ENCODE data around the gene QKI. TPM values are rescaled to one million over a fixed set of nuclear protein-coding genes. Genes with fewer than 3 reads are reported as not detected.

Gene QKI
- total and polyA plus RNA-seq, 2 of the 8 experiments (the other 6 are each of a cell fraction or from before 2014, with no cell fraction given): 181 to 183 TPM

DNA sequence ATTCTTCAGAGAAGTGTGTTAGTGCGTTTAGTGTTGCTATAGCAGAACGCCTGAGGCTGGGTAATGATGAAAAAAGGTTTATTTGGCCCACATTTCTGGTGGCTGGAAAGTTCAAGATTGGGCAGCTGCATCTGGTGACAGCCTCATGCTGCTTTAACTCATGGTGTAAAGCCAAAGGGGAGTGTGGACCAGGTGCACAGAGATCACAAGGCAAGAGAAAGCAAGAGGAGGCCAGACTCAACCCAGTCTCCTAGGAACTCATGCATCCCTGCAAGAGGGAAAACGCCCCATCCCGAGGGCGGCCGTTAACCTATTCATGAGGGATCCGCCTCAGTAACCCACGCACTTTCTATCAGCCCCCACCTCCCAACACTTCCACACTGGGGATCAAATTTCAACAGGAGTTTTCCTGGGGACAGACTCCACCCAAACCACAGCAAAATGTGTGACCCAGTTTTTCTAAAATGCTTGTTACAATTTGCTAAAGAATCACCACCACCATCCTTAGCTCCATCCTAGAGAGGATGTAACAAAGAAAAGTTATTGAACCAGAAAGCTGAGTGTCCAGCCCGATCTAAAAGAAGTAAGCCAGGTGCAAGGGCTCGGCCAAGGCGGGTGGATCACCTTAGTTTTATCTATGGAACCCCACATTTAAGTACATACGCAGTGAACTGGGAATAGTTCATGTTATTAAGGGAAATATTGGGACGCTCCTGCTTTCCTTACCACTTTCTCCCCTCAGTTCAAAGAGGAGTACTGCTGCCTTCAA, 164.8 kb downstream of the QKI start (continued):
- TF ChIP-seq, protein P1, sequence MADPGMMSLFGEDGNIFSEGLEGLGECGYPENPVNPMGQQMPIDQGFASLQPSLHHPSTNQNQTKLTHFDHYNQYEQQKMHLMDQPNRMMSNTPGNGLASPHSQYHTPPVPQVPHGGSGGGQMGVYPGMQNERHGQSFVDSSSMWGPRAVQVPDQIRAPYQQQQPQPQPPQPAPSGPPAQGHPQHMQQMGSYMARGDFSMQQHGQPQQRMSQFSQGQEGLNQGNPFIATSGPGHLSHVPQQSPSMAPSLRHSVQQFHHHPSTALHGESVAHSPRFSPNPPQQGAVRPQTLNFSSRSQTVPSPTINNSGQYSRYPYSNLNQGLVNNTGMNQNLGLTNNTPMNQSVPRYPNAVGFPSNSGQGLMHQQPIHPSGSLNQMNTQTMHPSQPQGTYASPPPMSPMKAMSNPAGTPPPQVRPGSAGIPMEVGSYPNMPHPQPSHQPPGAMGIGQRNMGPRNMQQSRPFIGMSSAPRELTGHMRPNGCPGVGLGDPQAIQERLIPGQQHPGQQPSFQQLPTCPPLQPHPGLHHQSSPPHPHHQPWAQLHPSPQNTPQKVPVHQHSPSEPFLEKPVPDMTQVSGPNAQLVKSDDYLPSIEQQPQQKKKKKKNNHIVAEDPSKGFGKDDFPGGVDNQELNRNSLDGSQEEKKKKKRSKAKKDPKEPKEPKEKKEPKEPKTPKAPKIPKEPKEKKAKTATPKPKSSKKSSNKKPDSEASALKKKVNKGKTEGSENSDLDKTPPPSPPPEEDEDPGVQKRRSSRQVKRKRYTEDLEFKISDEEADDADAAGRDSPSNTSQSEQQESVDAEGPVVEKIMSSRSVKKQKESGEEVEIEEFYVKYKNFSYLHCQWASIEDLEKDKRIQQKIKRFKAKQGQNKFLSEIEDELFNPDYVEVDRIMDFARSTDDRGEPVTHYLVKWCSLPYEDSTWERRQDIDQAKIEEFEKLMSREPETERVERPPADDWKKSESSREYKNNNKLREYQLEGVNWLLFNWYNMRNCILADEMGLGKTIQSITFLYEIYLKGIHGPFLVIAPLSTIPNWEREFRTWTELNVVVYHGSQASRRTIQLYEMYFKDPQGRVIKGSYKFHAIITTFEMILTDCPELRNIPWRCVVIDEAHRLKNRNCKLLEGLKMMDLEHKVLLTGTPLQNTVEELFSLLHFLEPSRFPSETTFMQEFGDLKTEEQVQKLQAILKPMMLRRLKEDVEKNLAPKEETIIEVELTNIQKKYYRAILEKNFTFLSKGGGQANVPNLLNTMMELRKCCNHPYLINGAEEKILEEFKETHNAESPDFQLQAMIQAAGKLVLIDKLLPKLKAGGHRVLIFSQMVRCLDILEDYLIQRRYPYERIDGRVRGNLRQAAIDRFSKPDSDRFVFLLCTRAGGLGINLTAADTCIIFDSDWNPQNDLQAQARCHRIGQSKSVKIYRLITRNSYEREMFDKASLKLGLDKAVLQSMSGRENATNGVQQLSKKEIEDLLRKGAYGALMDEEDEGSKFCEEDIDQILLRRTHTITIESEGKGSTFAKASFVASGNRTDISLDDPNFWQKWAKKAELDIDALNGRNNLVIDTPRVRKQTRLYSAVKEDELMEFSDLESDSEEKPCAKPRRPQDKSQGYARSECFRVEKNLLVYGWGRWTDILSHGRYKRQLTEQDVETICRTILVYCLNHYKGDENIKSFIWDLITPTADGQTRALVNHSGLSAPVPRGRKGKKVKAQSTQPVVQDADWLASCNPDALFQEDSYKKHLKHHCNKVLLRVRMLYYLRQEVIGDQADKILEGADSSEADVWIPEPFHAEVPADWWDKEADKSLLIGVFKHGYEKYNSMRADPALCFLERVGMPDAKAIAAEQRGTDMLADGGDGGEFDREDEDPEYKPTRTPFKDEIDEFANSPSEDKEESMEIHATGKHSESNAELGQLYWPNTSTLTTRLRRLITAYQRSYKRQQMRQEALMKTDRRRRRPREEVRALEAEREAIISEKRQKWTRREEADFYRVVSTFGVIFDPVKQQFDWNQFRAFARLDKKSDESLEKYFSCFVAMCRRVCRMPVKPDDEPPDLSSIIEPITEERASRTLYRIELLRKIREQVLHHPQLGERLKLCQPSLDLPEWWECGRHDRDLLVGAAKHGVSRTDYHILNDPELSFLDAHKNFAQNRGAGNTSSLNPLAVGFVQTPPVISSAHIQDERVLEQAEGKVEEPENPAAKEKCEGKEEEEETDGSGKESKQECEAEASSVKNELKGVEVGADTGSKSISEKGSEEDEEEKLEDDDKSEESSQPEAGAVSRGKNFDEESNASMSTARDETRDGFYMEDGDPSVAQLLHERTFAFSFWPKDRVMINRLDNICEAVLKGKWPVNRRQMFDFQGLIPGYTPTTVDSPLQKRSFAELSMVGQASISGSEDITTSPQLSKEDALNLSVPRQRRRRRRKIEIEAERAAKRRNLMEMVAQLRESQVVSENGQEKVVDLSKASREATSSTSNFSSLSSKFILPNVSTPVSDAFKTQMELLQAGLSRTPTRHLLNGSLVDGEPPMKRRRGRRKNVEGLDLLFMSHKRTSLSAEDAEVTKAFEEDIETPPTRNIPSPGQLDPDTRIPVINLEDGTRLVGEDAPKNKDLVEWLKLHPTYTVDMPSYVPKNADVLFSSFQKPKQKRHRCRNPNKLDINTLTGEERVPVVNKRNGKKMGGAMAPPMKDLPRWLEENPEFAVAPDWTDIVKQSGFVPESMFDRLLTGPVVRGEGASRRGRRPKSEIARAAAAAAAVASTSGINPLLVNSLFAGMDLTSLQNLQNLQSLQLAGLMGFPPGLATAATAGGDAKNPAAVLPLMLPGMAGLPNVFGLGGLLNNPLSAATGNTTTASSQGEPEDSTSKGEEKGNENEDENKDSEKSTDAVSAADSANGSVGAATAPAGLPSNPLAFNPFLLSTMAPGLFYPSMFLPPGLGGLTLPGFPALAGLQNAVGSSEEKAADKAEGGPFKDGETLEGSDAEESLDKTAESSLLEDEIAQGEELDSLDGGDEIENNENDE (IDR thresholded peaks at IDR 0.05; ENCODE audit: insufficient replicate concordance, low read length): no peak
- no peak for TF ChIP-seq SIRT6 (IDR thresholded peaks at IDR 0.05; ENCODE audit: low read length)
- peak in 1 of 2 experiments; percentile 65; a peak in 1 of 3 replicates for TF ChIP-seq POLR2A (IDR thresholded peaks at IDR 0.05; ENCODE audit: control extremely low read depth in 1 of 2, low read depth in 2 of 2, low read length in 2 of 2)
- no peak for TF ChIP-seq KDM1A (IDR thresholded peaks at IDR 0.05; ENCODE audit: borderline replicate concordance, low read length)
- no peak for TF ChIP-seq TCF12 (IDR thresholded peaks at IDR 0.05; ENCODE audit: low read depth, low read length)
- TF ChIP-seq CTBP2 (IDR thresholded peaks at IDR 0.05; ENCODE audit: borderline replicate concordance, insufficient read depth, insufficient read length, low read length): no peak
